HG02852 (cell line): ENCODE results near the gene CFAP69.
"Not testable (repeated sequence)": the region's sequence is repeated elsewhere in the genome, so short reads cannot be mapped to it uniquely, and the experiment has no call there.

Source experiments
- ATAC-seq: cut with Tn5 transposase; IDR thresholded peaks from one replicate; pipeline ENCODE4 v1.9.1; 2021; ENCODE audit warnings: mild to moderate bottlenecking, moderate library complexity; ENCODE audit not compliant: unreplicated experiment

CFAP69 gene

DNA sequence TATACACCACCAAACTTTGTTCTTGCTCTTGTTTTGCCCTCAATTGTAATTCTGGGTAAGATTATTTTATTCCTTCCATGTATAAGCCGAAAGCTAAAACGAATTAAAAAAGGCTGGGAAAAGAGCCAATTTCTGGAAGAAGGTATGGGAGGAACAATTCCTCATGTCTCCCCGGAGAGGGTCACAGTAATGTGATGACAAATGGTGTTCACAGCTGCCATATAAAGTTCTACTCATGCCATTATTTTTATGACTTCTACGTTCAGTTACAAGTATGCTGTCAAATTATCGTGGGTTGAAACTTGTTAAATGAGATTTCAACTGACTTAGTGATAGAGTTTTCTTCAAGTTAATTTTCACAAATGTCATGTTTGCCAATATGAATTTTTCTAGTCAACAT is 12.5 kb upstream of the CFAP69 start:
- no peak for ATAC-seq

DNA sequence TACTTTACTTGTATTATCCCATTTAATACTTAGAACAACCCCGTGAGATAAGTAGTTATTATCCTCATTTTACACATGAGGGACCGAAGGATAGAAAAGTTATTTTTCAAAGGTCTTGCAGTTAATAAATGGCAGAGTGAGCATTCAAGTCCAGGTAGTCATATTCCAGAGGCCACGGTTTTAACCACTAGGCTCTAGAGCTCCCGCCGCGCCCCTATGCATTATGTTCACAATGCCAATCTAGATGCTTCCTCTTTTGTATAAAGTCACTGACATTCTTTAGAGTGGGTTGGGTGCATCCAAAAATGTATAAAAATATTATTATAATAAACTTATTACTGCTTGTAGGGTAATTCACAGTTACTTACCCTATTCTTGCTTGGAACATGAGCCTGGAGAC is 11.4 kb upstream of the CFAP69 start:
- no peak for ATAC-seq

DNA sequence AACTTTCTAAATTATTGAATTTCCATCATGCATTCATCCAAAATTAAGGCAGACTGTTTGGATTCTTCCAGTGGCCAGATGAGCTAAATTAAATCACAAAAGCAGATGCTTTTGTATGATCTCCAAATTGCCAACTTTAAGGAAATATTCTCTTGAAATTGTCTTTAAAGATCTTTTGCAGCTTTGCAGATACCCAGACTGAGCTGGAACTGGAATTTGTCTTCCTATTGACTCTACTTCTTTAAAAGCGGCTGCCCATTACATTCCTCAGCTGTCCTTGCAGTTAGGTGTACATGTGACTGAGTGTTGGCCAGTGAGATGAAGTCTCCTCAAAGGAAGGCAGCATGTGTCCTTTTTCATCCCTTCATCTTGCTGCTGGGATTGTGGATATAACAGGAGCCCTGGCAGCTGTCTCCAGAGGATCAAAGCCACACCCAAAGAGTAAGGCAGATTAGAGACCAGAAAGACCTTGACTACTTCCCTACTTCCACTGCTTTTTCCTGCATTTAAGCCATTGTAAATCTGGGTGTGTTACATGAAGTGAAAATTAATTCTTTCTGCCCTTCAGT is 8.2 kb upstream of the CFAP69 start:
- ATAC-seq: no peak

DNA sequence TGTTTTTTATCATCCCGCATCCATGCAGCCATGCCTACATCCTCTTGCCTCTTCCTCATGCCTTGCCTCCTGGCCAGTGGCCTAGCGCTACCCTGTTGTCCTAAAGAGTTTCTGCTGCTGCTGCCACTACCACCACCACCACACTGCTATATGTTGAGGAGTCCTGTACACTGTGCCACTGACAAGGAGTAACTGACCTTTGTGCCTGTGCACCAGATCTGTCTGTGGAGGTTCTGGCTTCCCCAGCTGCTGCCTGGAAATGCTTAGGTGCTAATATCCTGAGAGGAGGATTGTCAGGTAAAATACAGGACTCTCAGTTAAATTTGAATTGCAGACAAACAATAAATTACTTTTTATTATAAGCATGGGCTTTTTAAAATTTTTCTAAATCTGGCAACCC is 7.0 kb upstream of the CFAP69 start:
- no peak for ATAC-seq

DNA sequence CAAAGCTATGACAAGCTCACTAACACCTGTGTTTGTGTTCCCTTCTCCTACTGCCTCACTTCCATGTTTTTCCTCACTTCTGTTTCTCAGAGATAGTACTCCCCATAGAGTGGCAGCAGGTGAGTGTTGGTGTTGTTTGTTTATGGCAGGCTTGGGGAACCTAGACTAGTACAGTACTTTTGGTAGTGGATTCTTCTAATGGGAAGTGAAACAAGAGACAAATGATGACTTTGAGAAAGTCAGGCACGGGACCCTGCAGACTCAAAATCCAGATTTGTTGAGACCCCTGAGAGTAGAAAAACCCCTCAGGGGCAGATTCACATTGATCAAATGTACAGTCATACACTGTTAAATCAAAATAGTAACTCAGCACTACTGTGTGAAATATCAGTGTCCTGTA is 6.4 kb upstream of the CFAP69 start:
- no peak for ATAC-seq

DNA sequence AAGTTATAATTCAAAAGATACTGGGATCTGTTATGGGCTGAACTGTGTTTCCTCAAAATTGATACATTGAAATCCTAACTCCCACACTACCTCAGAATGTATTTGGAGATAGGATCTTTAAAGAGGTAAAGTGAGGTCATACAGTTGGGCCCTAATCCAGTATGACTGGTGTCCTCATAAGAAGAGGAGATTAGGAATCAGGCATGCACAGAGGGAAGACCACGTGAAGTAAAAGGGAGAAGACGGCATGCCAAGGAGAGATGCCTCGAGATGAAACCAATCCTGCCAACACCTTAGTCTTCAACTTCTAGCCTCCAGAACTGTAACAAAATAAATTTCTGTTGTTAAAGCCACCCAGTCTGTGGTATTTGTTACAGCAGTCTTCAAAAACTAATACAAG is 5.9 kb upstream of the CFAP69 start:
- ATAC-seq: no peak

DNA sequence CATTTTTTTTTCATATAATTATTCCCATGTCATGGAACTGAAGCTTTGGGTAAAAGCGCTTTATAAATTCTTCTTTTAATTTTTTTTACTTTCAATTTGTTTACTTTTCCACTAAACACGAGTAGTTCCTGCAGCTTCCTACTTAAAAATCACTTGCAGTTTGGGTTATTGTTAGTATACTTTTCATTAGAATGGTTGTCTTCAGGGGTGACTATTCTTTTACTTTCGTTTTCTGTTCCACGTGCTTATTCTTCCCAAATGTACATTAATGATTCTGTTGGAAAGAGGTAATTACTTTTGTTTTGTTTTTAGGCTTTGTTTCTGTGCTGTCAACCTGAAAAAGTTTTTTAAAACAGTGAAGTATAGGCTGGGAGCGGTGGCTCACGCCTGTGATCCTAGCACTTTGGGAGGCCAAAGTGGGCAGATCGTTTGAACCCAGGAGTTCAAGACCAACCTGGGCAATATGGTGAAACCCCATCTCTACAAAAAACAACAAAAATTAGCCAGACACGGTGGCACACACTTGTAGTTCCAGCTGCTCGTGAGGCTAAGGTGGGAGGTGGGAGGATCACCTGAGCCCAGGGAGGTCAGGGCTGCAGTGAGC is 5.2 kb upstream of the CFAP69 start:
- ATAC-seq: no peak

DNA sequence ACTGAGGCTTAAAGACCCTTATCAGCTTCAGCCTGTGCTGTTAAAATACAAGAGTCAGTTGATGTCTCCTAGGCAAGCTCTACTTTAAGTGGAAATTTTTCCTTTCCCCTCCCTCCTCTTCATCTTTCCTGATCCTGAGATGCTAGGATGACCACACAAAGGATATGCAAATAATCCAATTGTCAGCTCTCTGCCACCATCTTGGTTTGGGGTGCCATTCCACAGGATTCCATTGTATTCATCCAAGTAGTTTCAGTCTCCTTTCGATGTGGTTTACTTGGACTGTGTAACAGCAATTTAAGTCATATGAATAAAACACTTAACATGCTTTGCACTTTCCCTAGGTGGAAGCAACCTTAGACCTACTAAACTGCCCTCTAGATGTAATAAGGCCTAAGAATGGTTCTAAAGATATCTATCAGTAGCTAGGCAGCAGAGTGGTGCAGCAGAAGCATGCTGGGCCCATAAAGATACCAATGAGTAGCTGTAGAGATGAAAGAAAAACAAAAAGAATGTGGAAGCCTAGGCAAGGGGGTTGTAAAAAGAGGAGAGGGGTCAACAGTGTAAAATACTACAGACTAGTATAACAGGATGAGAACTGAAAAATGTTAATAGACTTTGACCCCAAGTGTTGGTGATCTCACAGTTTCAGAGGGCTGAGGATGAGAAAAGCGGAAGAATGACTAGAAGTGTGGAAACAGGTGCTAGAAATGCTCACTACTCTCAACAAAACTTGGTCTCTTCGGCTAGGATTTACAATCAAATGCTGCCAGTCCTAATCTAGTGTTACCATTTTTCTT is 2.4 kb upstream of the CFAP69 start:
- peak; percentile 43 for ATAC-seq

DNA sequence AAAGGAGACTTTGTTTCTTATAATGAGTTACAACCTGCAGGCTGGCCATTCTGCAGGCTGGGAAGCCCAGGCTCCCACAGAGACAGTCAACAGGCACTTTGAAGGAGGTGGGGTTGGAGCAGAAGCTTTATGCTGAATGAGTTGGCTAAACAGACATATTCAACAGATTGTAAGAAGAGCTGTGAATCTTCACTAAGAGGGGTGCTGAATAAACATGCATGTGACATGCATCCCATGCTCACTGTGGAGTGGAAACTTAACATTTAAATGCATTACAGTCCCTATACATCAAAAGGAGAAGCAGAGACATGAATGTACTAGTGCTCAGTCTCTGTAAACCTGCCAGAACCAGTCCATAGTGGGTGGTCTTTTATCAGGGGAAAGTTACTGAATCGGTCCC is 1.4 kb upstream of the CFAP69 start:
- ATAC-seq: no peak

DNA sequence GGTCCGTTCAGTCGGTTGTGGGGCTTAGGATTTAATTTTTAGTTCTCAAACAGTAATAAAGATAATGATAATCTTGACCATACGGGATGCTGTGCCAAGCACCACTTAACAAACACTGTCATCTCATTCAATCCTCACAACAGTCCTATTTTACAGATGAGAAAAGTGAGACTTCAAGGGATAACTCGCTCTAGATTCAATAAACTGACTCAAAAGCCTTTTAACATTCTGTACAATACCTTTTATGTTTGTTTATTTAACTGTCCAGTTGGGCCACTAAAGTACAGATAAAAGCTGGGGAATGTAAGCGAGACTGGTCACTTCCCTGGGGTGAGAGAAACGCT is 437 bp upstream of the CFAP69 start:
- no peak for ATAC-seq

DNA sequence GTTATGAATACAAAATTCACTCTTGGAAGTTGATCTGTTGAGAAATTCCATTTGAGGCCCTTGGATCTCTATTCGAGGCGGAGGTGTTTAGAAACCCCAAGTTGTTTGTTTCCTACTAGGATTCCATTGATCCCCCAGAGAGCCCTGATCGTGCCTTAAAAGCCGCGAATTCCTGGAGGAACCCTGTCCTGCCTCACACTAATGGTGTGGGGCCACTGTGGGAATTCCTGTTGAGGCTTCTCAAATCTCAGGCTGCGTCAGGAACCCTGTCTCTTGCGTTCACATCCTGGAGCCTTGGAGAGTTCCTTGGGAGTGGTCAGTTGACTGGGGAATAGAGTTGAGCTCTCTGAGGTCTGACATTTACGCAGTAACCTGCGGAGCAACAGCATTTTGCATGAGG is 1.2 kb downstream of the CFAP69 start:
- ATAC-seq: no peak

DNA sequence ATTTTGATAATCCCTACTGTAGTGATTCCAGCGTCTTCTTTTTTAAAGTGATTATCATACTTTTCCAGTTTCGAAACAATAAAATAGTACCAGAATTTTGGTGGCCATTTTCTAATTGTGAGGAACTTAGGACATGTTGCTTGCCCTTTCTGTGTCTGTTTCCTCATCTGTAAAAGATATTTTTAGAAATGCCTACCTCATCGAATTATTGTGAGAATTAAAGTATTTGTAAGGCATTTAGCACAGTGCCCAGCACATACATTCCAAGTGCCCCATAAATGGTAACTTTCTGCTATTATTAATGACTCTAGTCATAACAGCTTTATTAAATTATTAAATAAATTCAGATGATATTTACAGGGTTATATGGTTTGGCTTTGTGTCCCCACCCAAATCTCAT is 3.7 kb downstream of the CFAP69 start:
- no peak for ATAC-seq

DNA sequence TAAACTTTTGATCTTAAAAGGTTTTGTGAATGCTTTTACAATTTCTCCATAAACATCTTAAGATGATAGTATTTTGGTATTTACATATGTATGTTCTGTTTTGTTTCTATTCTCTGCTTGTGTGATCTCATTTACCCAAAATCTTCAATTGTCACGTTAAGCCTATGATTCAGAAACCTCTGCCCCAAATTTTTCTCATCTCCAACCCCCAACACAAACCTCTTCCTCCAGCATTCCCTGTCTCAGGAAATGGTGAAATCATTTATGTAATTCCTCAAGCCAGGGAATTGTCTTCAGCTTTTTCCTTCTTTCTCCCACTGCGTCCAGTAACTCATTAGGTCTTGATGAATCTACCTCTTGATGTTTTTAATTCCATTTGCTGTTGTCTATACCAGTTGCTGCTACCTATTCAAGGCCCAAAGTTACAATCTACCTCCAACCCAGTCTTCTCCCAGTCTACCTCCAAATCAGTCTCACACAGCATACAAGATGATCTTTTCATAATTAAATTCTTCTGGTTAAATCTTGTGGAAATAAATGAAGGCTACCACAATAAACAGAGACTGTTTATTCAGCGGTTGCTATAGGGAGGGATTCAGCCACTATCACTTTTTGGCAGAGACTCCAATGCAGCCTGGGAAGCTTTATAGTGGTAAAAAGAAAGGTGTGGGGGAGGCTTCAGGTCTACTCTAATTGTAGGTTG is 5.8 kb downstream of the CFAP69 start:
- ATAC-seq: no peak

DNA sequence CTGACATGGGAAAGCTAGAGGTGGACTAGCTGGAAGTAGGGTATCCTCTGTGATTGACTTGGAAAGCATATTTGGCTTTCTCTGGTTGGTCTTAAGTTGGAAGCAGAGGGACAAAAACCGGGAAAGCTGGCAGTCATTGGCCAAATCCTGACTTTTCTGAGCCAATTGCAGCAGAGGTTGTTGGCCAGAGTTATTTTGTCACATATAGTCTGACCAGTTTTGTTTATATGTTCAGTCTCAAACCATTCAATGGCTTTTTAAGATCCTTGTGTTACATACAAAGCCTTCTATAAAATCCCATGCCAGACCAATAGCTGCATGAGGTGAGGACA is 6.3 kb downstream of the CFAP69 start:
- ATAC-seq: no peak

DNA sequence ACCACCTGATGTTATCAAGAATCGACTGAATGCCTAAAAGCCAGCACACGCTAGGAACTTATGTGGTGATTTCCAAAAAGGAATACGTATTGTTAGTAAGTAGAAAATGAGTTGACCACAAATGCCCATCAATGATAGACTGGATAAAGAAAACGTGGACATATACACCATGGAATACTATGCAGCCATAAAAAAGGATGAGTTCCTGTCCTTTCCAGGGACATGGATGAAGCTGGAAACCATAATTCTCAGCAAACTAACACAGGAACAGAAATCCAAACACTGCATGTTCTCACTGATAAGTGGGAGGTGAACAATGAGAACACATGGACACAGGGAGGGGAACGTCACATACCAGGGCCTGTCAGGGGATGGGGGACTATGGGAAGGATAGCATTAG is 11.0 kb downstream of the CFAP69 start:
- ATAC-seq: not testable (repeated sequence)

DNA sequence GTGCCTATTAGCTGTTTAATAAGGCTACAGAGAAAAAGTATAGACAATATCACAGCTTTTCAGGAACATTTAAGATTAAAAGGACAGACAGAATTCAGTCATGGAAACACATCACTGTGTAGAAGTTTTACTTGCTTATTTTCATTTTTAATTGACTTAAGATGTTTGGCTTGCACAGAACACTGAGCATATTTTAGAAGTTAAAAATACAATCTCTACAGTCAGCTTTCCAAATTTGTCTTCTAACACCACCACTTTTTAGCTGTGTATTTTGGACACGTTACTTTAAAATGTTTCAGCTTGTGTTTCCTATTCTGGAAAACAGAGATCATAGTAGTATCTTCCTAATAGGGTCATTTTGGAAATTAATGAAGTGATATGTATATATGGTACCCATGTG is 11.8 kb downstream of the CFAP69 start:
- ATAC-seq: no peak

DNA sequence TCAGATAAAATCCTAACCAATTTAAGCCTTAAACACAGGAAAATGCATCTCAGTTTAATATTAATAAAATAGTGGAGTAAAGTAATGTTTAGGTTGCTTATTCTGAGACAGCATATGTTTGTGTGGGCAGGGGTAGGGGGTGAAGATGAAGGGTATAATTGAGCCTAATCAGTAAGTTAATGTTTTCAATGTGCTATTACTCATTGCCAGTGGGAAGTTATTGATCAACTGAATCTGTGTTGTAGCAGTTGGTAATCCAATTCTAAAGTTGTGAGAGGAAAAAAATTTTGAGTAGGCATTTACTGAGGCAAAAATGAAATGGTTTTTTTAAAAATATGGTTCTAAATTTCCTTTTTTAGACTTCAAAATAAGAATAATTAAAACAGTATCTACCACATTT is 16.5 kb downstream of the CFAP69 start:
- ATAC-seq: no peak

DNA sequence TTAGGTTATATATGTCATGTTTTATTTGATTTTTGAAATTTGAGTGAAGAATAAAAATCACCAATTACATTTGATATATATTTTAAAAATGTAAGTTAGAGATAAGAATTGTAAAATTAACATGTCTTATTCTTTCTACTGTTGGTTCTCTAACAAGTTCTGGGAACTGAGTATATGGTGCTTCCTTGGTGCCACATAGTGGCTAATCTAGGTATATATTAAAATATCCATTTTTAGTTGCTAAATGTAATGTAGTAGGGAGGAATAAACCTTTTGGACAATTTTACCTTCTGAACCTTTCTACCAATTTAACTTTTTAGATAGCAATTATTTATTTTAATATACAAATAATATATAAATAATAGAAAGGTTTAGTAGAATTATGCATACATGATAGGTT is 17.5 kb downstream of the CFAP69 start:
- ATAC-seq: peak; percentile 80

DNA sequence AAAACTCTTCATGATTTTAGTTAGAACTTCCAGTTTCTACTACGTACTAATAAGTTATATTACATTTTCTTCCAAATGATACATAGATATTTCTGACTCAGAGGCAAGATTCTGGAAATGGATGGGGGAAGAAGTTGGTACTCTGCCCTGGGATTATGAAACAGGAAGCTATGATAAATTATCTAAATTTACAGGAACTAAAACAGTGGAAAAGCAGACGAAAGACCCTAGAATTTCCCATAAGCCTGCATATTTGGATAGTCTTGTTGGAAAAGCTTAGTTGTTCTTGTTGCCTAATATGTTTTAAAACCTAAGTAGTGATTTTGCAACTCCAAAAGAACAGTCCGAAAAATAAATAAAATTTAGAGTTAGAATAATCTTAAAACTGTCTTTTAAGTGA is 21.8 kb downstream of the CFAP69 start:
- ATAC-seq: no peak

DNA sequence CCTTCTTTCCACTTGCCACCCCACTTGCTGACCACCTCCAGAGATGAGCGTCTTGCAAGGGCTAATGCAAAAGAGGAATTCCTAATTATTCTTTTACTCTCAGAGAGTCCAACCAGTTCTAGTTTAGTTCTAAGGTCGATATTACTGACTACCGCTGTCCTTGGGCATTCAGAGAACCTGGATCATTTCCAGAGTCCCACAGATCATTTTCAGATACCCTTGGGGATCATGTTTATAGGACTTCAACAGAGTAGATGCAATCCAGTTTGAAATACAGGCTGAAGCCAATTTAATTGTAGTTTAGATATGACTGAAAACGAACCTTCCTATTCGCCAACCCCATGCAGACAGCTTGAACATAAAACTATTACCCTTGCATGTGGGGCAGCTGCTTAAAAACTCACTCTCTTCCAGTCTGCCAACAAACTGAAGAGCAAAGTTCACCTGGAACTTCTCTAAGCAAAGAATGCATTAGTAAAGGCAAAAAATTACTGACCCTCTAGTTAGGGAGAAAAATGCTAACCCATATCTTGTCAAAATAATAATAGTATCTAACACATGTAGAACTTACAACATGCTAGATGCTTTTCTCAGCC is 22.4 kb downstream of the CFAP69 start:
- no peak for ATAC-seq

DNA sequence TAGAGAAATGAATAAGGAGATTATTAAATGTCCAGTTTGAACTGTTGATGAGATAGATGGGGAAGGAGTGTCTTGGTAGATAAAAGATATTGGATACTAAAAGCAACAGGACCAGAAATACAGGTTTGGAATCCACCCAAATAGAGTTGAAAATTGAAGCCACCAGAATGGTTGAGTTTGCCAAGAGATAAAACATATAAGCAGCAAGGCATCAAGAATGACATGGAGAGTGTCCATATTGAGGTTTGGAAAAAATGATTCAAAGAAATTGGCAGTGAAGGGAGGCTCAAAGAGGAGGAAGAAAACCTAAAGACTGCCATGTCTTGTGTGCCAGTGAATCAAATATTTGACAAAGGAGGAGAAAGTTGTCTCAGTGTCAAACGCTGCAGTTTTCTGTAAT is 24.2 kb downstream of the CFAP69 start:
- no peak for ATAC-seq
